ENCODE results near the gene BTRC.

GRCh38 chr10:101525848-101526247 lies 171.9 kb downstream of the BTRC start:
- TF ChIP-seq CTCF (IDR thresholded peaks at IDR 0.05): no peak
- TF ChIP-seq POLR2A (IDR thresholded peaks at IDR 0.05): no peak
